SK-N-SH (cell line): Measurements from ENCODE around the gene LYSMD3. TPM values are rescaled to one million over a fixed set of nuclear protein-coding genes. Genes with fewer than 3 reads are reported as not detected.
A peak's percentile ranks its signal among the peaks of the same experiment; 100 is the strongest.

Experiments
- CTCF ChIA-PET: fragments of 300-600, 350-600 bp; formaldehyde crosslinking; extraction: SDS; loops from one replicate; lab custom pipeline; 2021; lab: Yijun Ruan, JAX
- POLR2A ChIA-PET: fragments of 350-600 bp; sonication (Branson Sonifier 250); formaldehyde crosslinking; extraction: SDS; loops from one replicate; lab custom pipeline; 2020; ENCODE audit warnings: antibody characterized with exemption, inconsistent platforms; lab: Yijun Ruan, JAX
- DNase-seq: peaks from one replicate; pipeline ENCODE4 v3.0.0; 2012
- H2AFZ ChIP-seq: fragments of 200-600 bp; sonication (generic); 2 replicates; pipeline ENCODE4 v1.8.1; 2016; ENCODE audit warnings: antibody characterized with exemption, mild to moderate bottlenecking, low read depth
- H3F3A ChIP-seq: fragments of 200-600 bp; sonication (generic); replicated peaks from 2 replicates; pipeline ENCODE3; 2016; ENCODE audit warnings: antibody characterized with exemption, mild to moderate bottlenecking; ENCODE audit not compliant: insufficient read depth
- H3K27ac ChIP-seq, 2 experiments: fragments of 200-500 bp in 1 of 2; fragments of 200-600 bp in 1 of 2; sonication (Bioruptor generic) in 1 of 2; sonication (generic), shearing (Covaris generic) in 1 of 2; 2 replicates each; pipeline versions ENCODE4 v1.5.1 to v1.6.1; 2014 to 2016; ENCODE audit warnings: low read depth in 2 of 2, inconsistent platforms in 1 of 2, low read length in 1 of 2, mild to moderate bottlenecking in 1 of 2, mixed read lengths in 1 of 2
- H3K27me3 ChIP-seq: fragments of 200-600 bp; sonication (generic), shearing (Covaris generic); 2 replicates; pipeline ENCODE4 v1.6.1; 2016; ENCODE audit warnings: mixed run types; ENCODE audit not compliant: insufficient read depth
- H3K36me3 ChIP-seq, 2 experiments: fragments of 200-500 bp in 1 of 2; fragments of 200-600 bp in 1 of 2; sonication (Bioruptor generic) in 1 of 2; sonication (generic) in 1 of 2; replicated peaks in 1 of 2; 2 replicates each; pipeline versions ENCODE3 to v1.5.1; 2014 to 2016; ENCODE audit warnings: low read length in 1 of 2, mild to moderate bottlenecking in 1 of 2; ENCODE audit not compliant: insufficient read depth in 2 of 2, control insufficient read depth in 1 of 2
- H3K4me1 ChIP-seq, 2 experiments: fragments of 200-500 bp in 1 of 2; fragments of 200-600 bp in 1 of 2; sonication (Bioruptor generic) in 1 of 2; sonication (generic), shearing (Covaris generic) in 1 of 2; 2 replicates each; pipeline versions ENCODE4 v1.5.1 to v1.6.1; 2014 to 2016; ENCODE audit warnings: low read depth in 1 of 2, low read length in 1 of 2, mixed run types in 1 of 2; ENCODE audit not compliant: insufficient read depth in 2 of 2, control insufficient read depth in 1 of 2
- H3K4me2 ChIP-seq: fragments of 200-600 bp; sonication (generic), shearing (Covaris generic); 2 replicates; pipeline ENCODE4 v1.6.1; 2017; ENCODE audit warnings: mixed run types
- H3K4me3 ChIP-seq, 2 experiments: fragments of 200-500 bp in 1 of 2; fragments of 200-600 bp in 1 of 2; sonication (Bioruptor generic) in 1 of 2; sonication (generic), shearing (Covaris generic) in 1 of 2; 2 replicates each; pipeline versions ENCODE4 v1.5.1 to v1.8.1; 2014 to 2016; ENCODE audit warnings: low read depth in 2 of 2, inconsistent platforms in 1 of 2, low read length in 1 of 2, mild to moderate bottlenecking in 1 of 2, mixed read lengths in 1 of 2, moderate library complexity in 1 of 2
- H3K79me2 ChIP-seq: fragments of 200-600 bp; sonication (generic); 2 replicates; pipeline ENCODE4 v1.8.1; 2017; ENCODE audit warnings: mild to moderate bottlenecking; ENCODE audit not compliant: insufficient read depth
- H3K9ac ChIP-seq: fragments of 200-600 bp; sonication (generic); 2 replicates; pipeline ENCODE4 v1.6.1; 2017; ENCODE audit warnings: mixed run types
- H3K9me2 ChIP-seq: fragments of 200-600 bp; sonication (generic); 2 replicates; pipeline ENCODE4 v1.6.1; 2017; ENCODE audit warnings: mixed run types
- H3K9me3 ChIP-seq: fragments of 200-600 bp; sonication (generic); 2 replicates; pipeline ENCODE4 v1.6.1; 2017; ENCODE audit warnings: mixed run types, mild to moderate bottlenecking, moderate library complexity
- H4K20me1 ChIP-seq: fragments of 200-600 bp; sonication (generic); 2 replicates; pipeline ENCODE4 v1.6.1; 2017; ENCODE audit warnings: mild to moderate bottlenecking, mixed run types; ENCODE audit not compliant: insufficient read depth
- ELF1 ChIP-seq: IDR thresholded peaks from 2 replicates; pipeline ENCODE4 v1.4.0; 2012
- EP300 ChIP-seq, 2 experiments: IDR thresholded peaks; 2 replicates each; pipeline versions ENCODE4 v1.4.0 to v1.6.1; 2012; ENCODE audit warnings: borderline replicate concordance in 1 of 2, low read depth in 1 of 2, low read length in 1 of 2
- FOSL2 ChIP-seq: IDR thresholded peaks from 2 replicates; pipeline ENCODE4 v1.4.0; 2012; ENCODE audit warnings: low read depth, mild to moderate bottlenecking, moderate library complexity, borderline replicate concordance
- FOXJ3 ChIP-seq: sonication (generic); formaldehyde crosslinking; IDR thresholded peaks from 2 replicates; pipeline ENCODE4 v1.5.1; 2020; ENCODE audit warnings: mild to moderate bottlenecking, missing genetic modification reagents
- FOXM1 ChIP-seq: IDR thresholded peaks from 2 replicates; pipeline ENCODE4 v1.4.0; 2012; ENCODE audit warnings: low read depth, mild to moderate bottlenecking
- GATA2 ChIP-seq: sonication (generic); formaldehyde crosslinking; IDR thresholded peaks from 2 replicates; pipeline ENCODE4 v1.5.0; 2020; ENCODE audit warnings: mild to moderate bottlenecking, missing genetic modification reagents
- MXI1 ChIP-seq: IDR thresholded peaks from 2 replicates; pipeline ENCODE4 v1.6.1; 2012; ENCODE audit warnings: mild to moderate bottlenecking, low read depth, low read length, improper control_type of control experiment
- RAD21 ChIP-seq: IDR thresholded peaks from 2 replicates; pipeline ENCODE4 v1.6.1; 2012; ENCODE audit warnings: mild to moderate bottlenecking, low read length
- RFX5 ChIP-seq: IDR thresholded peaks from 2 replicates; pipeline ENCODE4 v1.6.1; 2012; ENCODE audit warnings: mild to moderate bottlenecking, improper control_type of control experiment, low read length
- TCF12 ChIP-seq: IDR thresholded peaks from 2 replicates; pipeline ENCODE4 v1.4.0; 2012
- TEAD4 ChIP-seq: IDR thresholded peaks from 2 replicates; pipeline ENCODE4 v1.4.0; 2012; ENCODE audit warnings: mild to moderate bottlenecking, borderline replicate concordance; ENCODE audit not compliant: insufficient read depth
- USF1 ChIP-seq: IDR thresholded peaks from 2 replicates; pipeline ENCODE4 v1.4.0; 2012; ENCODE audit warnings: low read depth, borderline replicate concordance
- YY1 ChIP-seq: IDR thresholded peaks from 2 replicates; pipeline ENCODE4 v1.4.0; 2012; ENCODE audit warnings: low read depth, mild to moderate bottlenecking
- WGBS: methylation state at CpG from one replicate; pipeline ENCODE4 v1.1.6; 2017; ENCODE audit warnings: low lambda C conversion rate; 5-methylcytosine and 5-hydroxymethylcytosine counted together
- polyA plus RNA-seq, 3 experiments: library from polyadenylated mRNA; depleted of rRNA; stranded (reverse); fragments of >200 nt; gene quantifications; 2 replicates each; pipeline ENCODE4 v1.2.3, GENCODE V29; 2012
- TF ChIP-seq, protein P1 (sequence below): IDR thresholded peaks from 2 replicates; pipeline ENCODE4 v1.4.0; 2012; ENCODE audit warnings: low read depth

The LYSMD3 gene
- polyA plus RNA-seq, 1 of the 3 experiments (the other 2 are of a cell fraction), result 6.7 TPM

DNA sequence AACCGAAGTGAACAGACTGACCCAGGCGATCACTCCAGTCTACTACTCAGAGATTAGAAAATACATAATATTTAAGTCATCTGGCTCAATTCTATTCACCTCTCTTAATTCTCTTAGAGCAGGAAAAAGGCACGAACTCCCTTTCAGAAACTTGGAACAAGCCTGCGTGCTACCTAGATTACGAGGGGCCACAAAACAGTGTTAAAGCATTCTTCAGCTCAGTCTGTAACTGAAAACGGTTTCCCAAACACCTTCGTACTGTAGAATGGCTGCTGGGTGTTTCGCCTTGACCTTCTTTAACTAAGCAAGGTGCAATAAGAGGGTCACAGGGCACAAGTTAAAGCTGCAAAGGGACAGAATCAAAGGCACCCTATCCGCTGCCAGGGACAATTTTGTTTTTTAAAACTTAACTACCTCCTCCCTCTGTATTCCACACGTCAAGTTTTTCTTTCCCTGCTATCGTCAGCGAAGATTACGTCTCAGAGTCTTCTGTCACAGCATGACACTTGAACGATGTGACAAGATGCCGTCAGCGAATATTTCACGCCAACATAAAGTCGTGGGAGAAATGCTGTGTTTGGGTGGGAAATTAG is 687 bp downstream of the LYSMD3 start:
- DNase-seq, result peak; percentile 12
- 4% methylated on average over 18 of the region's 18 CpGs for WGBS
- peak overlapping the region; percentile 75 to 78; a peak in 3 of 4 replicates for H3K27ac ChIP-seq
- TF ChIP-seq MXI1 (0 out of 2 replicates have a peak, but pooled peaks have one; percentile 21), FOXM1 (no peak)
- TF ChIP-seq, all 33 proteins: peak for 1
- Histone ChIP-seq H3K9me3 (no peaks in the 10 kb centered on the region), H3K36me3 (peaks cover 7 to 24% of the 10 kb centered on the region in 2 experiments), H3K4me2 (peak overlapping the region; percentile 97), H3K4me1 (peaks cover 0 to 5% of the 10 kb centered on the region in 2 experiments; a peak in 3 of 4 replicates), H3K9ac (peak overlapping the region; percentile 91), H3K27me3 (peaks cover 8% of the 10 kb centered on the region), H4K20me1 (no peaks in the 10 kb centered on the region), H3F3A (peaks cover 11% of the 10 kb centered on the region), H3K79me2 (peaks cover 46% of the 10 kb centered on the region), H2AFZ (peak overlapping the region; percentile 86), H3K9me2 (no peaks in the 10 kb centered on the region), H3K4me3 (peak overlapping the region; percentile 99 to 100)
- CTCF ChIA-PET, result interaction anchor here (1.3 to 3.2 kb wide), 6 partner anchors 20 to 255 kb away, joined by 3 to 16 read pairs (median 7); partner anchors contain the start of genes CETN3, MBLAC2 and POLR3G
- POLR2A ChIA-PET, result interaction anchor here (1.1 kb wide), 1 partner anchor 119 kb away, joined by 4 read pairs; the partner anchor contains the start of gene CETN3

DNA sequence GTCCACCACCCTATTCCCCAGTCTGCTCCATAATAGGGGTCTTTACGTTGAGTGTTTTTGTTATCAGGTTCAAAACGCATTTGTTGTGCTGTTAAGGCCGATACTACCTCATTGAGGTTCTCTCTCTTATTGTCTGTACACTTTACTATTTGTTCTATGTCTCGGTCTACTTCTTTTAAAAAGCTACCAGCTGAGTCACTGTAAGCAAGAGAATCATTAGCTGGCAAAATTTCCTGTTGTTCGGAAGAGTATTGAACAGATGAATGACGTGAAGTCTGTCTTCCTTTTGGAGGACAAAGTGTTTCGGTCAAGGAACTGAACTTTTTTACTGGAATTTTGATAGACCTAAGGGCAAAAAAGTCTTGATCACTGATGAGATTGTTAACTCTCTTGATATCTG is 10.3 kb downstream of the LYSMD3 start:
- Histone ChIP-seq H3K4me2 (no peak overlapping the region), H4K20me1 (no peaks in the 10 kb centered on the region), H3K9me3 (no peaks in the 10 kb centered on the region), H3K4me3 (no peak overlapping the region), H3F3A (peaks cover 10% of the 10 kb centered on the region), H2AFZ (no peak overlapping the region), H3K79me2 (peaks cover 16% of the 10 kb centered on the region; the same call in 1 of the 2 replicates), H3K4me1 (no peaks in the 10 kb centered on the region; a peak in 1 of 4 replicates), H3K36me3 (peaks cover 51 to 64% of the 10 kb centered on the region in 2 experiments), H3K27ac (no peak overlapping the region), H3K27me3 (no peaks in the 10 kb centered on the region), H3K9me2 (no peaks in the 10 kb centered on the region), H3K9ac (no peak overlapping the region)
- TF ChIP-seq YY1 (no peak), RAD21 (no peak), GATA2 (CRISPR knock-in tag) (no peak), ELF1 (no peak), TCF12 (no peak), USF1 (no peak)
- DNase-seq, result no peak
- ChIA-PET CTCF (no interaction called here), POLR2A (no interaction called here)
- 87% methylated on average over 7 of the region's 7 CpGs for WGBS

GRCh38 chr5:90518661-90519060 is 10.7 kb downstream of the LYSMD3 start:
- Histone ChIP-seq H3K27me3 (no peaks in the 10 kb centered on the region), H2AFZ (no peak overlapping the region), H3K9ac (no peak overlapping the region), H3F3A (peaks cover 7% of the 10 kb centered on the region), H3K27ac (no peak overlapping the region), H3K79me2 (peaks cover 16% of the 10 kb centered on the region; the same call in 1 of the 2 replicates), H3K9me2 (no peaks in the 10 kb centered on the region), H3K4me1 (no peaks in the 10 kb centered on the region; a peak in 1 of 4 replicates), H3K4me3 (no peak overlapping the region), H3K4me2 (no peak overlapping the region), H4K20me1 (no peaks in the 10 kb centered on the region), H3K36me3 (peaks cover 47 to 60% of the 10 kb centered on the region in 2 experiments), H3K9me3 (no peaks in the 10 kb centered on the region)
- no peak for DNase-seq
- CTCF ChIA-PET, result no interaction called here
- POLR2A ChIA-PET, result no interaction called here
- TF ChIP-seq, protein P1, sequence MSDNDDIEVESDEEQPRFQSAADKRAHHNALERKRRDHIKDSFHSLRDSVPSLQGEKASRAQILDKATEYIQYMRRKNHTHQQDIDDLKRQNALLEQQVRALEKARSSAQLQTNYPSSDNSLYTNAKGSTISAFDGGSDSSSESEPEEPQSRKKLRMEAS, result no peak
- TF ChIP-seq TEAD4 (no peak), FOXJ3 (CRISPR knock-in tag) (no peak), EP300 (IDR thresholded peaks at IDR 0.05; ENCODE audit: borderline replicate concordance in 1 of 2, low read depth in 1 of 2, low read length in 1 of 2) (no peak), GATA2 (CRISPR knock-in tag) (no peak), FOSL2 (no peak), USF1 (peak; percentile 57; the same call in 1 of the 2 replicates), RFX5 (no peak)
